GM12878 (cell line): ENCODE results near the gene TFAP2B.

Source experiments
- EED ChIP-seq: sonication (generic); IDR thresholded peaks from 2 replicates; pipeline ENCODE4 v1.6.1; 2016; ENCODE audit warnings: antibody characterized with exemption, low read depth
- EP300 ChIP-seq, 2 experiments: fragments of 150-350 bp in 1 of 2; IDR thresholded peaks; 2 replicates each; pipeline ENCODE4 v1.6.1; 2011 to 2012; ENCODE audit warnings: low read depth in 2 of 2, low read length in 2 of 2, borderline replicate concordance in 1 of 2, improper control_type of control experiment in 1 of 2, inconsistent platforms in 1 of 2; ENCODE audit not compliant: control insufficient read depth in 1 of 2
- TF ChIP-seq, protein P1 (sequence below), 3 experiments: IDR thresholded peaks in 2 of 3; conservative IDR thresholded peaks in 1 of 3; 2 replicates each; pipeline ENCODE4 v1.5.1; 2011; ENCODE audit warnings: low read depth in 3 of 3, low read length in 3 of 3, mild to moderate bottlenecking in 3 of 3, control low read depth in 2 of 3, moderate library complexity in 2 of 3, inconsistent platforms in 1 of 3, mixed read lengths in 1 of 3; ENCODE audit not compliant: control insufficient read depth in 2 of 3, insufficient read depth in 1 of 3; ENCODE audit errors: extremely low read depth in 1 of 3

DNA sequence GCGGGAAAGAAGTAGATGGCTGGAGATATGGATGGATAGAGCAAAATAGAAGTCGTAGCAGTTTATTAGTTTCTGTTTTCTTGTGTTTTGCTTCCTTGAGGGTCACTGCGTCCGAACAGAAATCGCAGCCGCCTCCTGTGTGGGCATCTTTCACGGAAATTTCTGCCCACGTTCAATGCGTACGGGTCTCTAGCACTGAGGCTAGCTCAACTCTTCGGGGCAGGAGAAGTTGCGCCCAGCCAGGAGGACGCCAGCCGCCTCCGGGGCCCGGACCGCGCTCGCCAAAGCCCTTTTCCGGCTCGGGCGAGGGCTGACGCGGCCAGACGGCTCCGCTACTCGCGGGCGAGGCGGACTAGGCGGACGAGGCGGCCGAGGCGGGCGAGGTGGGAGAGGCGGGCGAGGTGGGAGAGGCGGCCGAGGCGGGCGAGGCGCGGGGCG lies 814 bp downstream of the TFAP2B start:
- TF ChIP-seq EED: no peak
- TF ChIP-seq EP300 (IDR thresholded peaks at IDR 0.05; ENCODE audit: borderline replicate concordance in 1 of 2, control insufficient read depth in 1 of 2, low read depth in 2 of 2, low read length in 2 of 2): no peak
- TF ChIP-seq, protein P1, sequence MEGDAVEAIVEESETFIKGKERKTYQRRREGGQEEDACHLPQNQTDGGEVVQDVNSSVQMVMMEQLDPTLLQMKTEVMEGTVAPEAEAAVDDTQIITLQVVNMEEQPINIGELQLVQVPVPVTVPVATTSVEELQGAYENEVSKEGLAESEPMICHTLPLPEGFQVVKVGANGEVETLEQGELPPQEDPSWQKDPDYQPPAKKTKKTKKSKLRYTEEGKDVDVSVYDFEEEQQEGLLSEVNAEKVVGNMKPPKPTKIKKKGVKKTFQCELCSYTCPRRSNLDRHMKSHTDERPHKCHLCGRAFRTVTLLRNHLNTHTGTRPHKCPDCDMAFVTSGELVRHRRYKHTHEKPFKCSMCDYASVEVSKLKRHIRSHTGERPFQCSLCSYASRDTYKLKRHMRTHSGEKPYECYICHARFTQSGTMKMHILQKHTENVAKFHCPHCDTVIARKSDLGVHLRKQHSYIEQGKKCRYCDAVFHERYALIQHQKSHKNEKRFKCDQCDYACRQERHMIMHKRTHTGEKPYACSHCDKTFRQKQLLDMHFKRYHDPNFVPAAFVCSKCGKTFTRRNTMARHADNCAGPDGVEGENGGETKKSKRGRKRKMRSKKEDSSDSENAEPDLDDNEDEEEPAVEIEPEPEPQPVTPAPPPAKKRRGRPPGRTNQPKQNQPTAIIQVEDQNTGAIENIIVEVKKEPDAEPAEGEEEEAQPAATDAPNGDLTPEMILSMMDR (IDR thresholded peaks at IDR 0.05 in 2 of 3, conservative IDR thresholded peaks at IDR 0.05 in 1 of 3; ENCODE audit: control insufficient read depth in 2 of 3, extremely low read depth in 1 of 3, insufficient read depth in 1 of 3, low read depth in 3 of 3, low read length in 3 of 3): no peak
